ENCODE measurements around the gene CNKSR1.

DNA sequence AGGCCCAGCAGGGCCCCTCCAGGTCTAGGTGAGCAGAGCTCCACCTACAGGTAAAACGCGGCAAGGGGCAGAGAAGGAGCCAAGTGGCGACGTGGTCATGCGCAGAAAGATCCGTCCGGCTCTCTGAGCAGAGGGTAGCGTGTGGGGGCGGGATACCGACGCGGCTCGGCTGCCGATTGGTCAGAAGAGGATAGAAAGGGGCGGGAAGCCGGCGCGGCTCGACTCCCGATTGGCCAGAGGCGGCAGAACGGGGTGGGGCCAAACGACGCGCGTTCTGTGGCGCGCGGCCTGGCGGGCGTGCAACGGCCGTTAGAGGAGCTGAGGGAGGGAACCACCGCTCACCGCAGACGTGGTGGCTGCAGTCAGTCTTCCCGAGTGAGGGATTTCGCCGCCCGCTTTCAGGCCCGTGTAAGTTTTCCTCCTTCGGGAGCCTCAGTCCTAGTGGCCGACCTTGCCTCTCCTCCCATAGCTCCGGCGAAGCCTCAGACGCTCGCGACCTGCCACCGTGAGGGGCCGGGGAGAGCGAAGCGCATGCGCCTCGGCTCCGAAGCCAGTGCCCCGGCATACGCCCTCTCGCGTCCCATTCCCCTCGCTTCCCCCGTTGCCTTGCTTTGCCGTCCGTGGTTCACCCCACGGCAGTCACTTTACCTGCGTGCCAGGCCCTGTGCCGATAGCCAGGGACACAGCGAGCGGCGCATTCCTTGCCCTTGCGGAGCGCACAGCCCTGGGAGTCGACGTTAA, 56.8 kb downstream of the CNKSR1 start, which contains the start of gene CEP85:
- TF ChIP-seq, protein P1, sequence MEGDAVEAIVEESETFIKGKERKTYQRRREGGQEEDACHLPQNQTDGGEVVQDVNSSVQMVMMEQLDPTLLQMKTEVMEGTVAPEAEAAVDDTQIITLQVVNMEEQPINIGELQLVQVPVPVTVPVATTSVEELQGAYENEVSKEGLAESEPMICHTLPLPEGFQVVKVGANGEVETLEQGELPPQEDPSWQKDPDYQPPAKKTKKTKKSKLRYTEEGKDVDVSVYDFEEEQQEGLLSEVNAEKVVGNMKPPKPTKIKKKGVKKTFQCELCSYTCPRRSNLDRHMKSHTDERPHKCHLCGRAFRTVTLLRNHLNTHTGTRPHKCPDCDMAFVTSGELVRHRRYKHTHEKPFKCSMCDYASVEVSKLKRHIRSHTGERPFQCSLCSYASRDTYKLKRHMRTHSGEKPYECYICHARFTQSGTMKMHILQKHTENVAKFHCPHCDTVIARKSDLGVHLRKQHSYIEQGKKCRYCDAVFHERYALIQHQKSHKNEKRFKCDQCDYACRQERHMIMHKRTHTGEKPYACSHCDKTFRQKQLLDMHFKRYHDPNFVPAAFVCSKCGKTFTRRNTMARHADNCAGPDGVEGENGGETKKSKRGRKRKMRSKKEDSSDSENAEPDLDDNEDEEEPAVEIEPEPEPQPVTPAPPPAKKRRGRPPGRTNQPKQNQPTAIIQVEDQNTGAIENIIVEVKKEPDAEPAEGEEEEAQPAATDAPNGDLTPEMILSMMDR (IDR thresholded peaks at IDR 0.05), result peak; percentile 79 to 97 (median 91)
- TF ChIP-seq POLR2A (IDR thresholded peaks at IDR 0.05), result peak in 3 of 4 donors; percentile 71 to 94 (median 88)
